Stimulated activated CD8-positive, alpha-beta memory T cell treated with anti-CD3 and anti-CD28 coated beads, Interleukin-12 subunit alpha, Interleukin-12 subunit beta, amount 100 ng/mL, for 4 hours (primary cell): Measurements from ENCODE around the gene STEAP3.

Experiments used
- DNase-seq: peaks from one replicate; pipeline ENCODE4 v3.0.0-alpha.2; 2020; ENCODE audit warnings: low read depth

The STEAP3 gene

DNA sequence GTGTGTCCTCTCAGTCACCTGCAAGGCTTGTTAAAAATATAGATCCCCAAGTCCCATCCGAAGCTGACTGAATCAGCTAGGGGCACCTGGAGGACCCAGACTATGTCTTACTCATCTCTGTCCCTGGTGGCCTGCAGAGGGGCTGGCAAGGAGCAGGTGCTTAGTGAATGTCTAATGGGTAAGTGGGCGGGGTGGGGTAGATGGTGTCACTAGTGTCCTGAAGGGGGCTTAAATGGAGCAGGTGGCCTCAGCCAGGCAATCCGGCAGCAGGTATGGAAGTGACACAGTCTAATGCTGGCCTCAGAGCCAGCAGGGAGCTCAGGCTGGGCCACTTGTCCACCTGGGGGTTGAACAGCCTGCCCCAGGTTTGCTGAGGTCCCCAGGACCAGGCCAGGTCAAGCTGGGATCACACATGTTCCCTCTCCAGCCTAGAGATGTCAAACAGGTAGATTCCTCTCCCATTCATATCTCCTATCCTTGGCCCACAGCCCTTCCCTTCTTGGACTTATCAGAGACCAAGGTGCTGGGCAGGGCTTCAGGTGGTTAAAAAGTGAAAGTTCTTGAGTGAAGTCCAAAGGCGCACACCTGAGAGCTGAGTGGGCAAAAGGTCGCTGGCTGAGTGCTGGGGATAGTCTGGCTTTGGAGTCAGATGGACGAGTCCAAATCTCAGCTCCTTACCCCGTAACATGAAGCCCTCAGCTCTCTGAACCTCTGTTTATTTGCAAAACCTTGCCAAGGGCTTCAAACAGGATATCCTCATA, 1.7 kb downstream of the STEAP3 start:
- DNase-seq: no peak

GRCh38 chr2:119225926-119226325, 2.3 kb downstream of the STEAP3 start:
- no peak for DNase-seq

GRCh38 chr2:119227346-119227745, 3.7 kb downstream of the STEAP3 start:
- DNase-seq: no peak

DNA sequence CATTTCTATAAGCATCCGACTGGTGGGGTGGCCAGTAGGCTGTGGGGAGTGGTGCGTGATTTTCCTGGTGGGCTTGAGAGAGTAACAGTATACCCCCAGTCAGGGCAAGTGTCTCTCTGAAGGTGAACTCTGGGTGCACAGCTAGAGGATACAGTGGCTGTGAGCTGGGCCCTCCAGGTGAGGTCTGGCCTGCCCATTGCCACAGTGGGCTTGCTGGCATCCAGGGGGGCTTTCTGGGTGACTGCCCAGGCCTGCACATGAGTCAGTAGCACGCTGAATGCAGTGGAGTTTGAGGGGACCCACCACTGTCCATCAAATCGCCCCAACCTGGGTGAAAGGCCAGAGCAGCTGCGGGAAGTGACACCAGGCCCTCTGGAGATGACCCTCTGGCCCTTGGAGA, 4.5 kb downstream of the STEAP3 start:
- no peak for DNase-seq

GRCh38 chr2:119228964-119229363, 5.3 kb downstream of the STEAP3 start:
- DNase-seq: no peak

- DNase-seq: no peak
These were observed 6.1 kb downstream of the STEAP3 start for GRCh38 chr2:119229716-119230115.

DNA sequence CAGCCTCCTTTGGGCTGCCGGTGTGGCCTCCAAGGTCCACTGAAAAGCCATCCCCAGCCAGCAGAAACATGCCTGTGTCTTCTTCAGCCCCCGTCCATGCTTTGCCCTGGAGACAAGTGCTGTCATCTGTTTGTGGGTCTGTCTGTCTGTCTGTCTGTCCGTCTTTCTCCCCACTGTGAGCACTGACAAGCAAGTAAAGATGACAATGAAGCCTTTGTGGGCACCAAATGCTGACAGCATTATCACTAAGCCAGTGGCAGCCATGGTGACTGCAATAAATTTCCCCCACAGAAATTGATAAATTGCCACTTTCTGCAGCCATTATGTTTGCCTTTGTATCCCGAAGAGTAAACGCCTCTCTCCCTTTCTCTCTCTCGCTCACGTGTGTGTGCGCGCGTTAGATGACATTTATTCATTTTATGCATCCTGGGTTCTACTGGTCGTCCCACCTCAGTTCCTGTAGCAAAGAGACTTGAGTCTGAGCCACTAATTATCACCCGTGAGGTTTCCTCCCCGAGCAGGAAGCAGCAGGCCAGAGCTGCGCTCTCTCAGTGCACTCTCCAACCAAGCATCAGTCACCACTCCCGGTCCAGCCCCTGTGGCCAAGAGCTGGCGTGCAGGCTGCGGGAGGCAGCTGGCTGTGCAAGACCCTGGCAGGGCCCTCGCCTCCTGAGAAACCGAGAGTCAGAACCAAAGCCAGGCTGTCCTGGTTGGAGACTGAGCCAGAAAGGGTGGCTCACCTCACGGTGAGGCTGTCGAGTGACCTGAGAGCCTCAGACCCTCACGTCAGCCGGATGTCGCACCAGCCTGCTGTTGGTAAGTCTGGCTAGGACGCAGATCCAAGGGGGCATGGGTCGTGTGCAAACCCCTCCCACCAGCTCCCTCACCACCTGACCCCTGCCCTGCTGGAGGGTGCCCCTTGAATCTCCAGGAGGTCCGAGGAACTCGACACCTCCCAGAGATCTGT, 6.9 kb downstream of the STEAP3 start:
- no peak for DNase-seq

- DNase-seq: no peak
These were observed 8.5 kb downstream of the STEAP3 start for GRCh38 chr2:119231975-119232665.

GRCh38 chr2:119232666-119232993, 9.0 kb downstream of the STEAP3 start:
- no peak for DNase-seq

GRCh38 chr2:119233326-119234020, 9.8 kb downstream of the STEAP3 start:
- no peak for DNase-seq

DNA sequence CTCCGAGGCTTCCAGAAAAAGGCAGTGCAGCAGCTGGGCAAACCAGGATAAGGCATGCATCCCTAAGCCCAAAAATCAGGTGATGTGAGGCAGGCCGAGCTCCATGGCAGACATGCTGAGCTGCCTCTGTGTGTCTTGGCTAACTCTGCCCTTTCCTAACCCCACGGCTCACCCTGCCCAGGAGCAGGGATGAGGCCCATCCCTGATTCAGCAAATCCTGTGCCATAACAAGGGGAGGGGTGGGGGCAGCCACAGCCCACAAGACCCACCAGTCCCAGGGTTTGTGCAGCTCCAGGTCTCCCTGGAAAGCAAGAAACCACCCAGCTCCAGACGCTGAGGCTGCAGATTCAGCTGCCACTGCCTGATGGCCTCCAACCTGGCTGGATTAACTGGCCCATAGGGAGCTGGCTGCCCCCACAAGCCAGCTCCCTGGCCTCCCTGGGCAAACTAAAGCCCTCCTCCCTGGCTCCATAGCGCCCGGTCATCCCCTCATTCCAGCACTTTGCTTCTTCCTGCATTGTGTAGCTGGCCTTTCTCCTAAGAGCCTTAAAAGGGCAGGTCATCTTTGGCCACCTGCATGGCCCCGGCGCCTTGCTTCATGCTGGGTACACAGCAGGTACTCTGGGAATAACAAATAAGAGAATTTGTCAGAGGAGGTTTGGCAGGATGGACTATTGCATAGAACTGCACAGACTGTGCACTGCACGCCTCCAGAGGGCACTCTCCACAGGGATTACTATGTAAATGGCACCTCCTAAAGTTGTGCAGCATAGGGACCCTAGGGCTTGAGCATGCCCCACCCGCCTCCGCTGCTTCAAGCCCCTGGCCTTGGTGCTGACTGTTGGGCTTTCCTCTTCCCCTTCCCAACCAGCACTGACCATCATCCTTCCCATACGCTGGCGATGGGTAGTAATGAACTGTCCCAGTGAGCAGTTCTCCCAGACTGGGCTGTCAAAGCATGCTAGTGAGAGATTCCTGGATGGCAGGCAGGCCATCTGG, 10.7 kb downstream of the STEAP3 start:
- DNase-seq: no peak

DNA sequence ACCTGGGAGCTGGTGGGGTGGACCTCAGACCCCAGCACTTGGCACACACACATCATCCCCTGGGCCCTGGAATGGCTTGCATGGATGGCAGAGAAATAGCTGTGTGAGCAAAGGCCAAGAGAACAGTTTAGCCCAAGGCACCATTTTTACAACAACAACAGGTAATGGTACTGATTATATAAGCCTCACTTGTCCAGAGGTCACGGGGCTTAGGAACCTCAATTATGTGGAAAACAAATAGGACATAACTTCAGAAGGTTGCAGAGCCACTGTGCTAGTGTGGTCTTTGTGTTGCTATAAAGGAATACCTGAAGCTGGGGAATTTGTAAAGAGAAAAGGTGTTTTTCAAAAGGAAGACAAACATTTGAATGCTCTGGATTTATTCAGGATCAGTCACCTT, 13.2 kb downstream of the STEAP3 start:
- no peak for DNase-seq

DNA sequence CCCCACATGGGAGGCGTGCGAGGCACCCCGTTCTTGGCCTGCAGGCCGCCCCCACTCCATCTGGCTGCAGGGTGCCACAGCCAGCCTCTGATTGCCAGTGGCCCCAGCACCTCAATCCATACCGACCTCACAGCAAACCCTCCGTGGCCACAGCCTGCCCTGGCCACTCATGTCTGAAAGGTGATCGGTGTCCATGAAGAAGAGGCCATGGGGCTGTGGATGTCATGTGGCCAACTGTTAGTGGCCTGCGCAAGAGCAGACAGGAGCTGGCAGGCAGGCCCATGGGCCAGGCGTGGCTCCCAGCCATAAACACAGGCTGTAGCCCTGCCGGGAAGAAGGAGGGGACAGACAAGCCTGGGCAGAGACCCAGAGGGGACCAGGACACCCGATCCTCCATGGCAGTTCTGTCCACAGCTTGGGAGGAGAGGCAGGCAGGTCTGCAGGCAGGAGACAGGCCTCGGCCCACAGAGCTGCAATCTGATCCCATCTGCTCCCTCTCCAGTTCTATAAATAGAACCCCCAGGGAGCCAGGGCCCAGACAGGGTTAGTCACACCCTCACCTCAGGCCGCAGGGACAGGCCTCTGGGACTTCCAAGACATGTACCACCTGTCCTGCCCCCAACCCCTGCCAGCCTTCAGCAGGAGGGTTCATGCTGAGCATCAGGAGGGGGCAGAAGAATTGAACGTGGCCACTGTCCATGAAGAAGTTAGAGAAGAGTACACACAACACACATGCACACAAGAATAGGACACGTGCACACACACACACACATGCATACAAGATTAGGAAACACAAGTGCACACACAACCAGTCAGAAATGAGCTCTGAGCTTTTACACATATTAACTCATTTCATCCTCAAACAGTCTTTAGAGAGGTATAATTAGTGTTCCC, 16.9 kb downstream of the STEAP3 start:
- no peak for DNase-seq

- DNase-seq: no peak
These were observed 17.5 kb downstream of the STEAP3 start for GRCh38 chr2:119241205-119241532.

- DNase-seq: no peak
These were observed 18.9 kb downstream of the STEAP3 start for GRCh38 chr2:119242276-119243119.

GRCh38 chr2:119243621-119244020, 20.0 kb downstream of the STEAP3 start:
- DNase-seq: no peak

DNA sequence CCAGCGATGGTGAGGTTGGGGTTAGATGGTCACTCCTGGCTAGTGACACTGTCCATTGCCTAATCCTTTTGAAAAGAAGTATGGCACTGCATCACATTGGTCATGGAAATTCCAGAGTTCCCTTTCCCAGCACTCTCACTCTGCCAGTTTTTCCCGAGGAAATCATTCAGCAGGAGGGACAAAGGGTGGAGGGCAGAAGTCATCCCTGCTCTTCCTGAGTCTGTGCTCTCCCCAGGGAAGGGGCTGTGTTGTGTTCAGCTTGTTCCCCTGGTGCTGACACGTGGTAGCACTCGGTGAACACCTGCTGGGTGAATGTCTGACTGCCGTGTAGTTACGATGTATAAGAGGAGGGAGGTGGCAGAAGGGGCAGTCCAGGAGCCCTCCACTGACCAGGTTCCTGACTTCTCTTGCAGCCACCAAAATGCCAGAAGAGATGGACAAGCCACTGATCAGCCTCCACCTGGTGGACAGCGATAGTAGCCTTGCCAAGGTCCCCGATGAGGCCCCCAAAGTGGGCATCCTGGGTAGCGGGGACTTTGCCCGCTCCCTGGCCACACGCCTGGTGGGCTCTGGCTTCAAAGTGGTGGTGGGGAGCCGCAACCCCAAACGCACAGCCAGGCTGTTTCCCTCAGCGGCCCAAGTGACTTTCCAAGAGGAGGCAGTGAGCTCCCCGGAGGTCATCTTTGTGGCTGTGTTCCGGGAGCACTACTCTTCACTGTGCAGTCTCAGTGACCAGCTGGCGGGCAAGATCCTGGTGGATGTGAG, 21.6 kb downstream of the STEAP3 start:
- DNase-seq: no peak

DNA sequence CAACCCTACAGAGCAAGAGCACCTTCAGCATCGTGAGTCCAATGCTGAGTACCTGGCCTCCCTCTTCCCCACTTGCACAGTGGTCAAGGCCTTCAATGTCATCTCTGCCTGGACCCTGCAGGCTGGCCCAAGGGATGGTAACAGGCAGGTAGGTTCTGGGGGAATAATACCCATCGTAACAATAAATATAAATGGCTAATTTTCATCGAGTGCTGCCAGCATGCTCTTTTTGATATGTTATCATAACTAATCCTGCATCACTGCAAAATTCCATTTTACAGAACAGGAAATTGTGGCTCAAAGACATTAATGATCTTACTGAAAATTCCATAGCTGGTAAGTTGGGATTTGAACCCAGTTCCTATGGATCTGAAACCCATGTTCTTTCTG, 22.2 kb downstream of the STEAP3 start:
- DNase-seq: no peak
